MM.1S (cell line): ENCODE data around the gene DHX35.

Experiments used
- DNase-seq: peaks from one replicate; pipeline ENCODE4 v3.0.0-alpha.2; 2015
- H2AFZ ChIP-seq: fragments of 300-600 bp; sonication (generic); 2 replicates; pipeline ENCODE4 v1.6.0; 2016; ENCODE audit warnings: antibody characterized with exemption, low read length
- H3F3A ChIP-seq: fragments of 300-600 bp; sonication (generic); 2 replicates; pipeline ENCODE4 v1.6.1; 2016; ENCODE audit warnings: mild to moderate bottlenecking, antibody characterized with exemption, low read length, moderate library complexity, mixed read lengths; ENCODE audit not compliant: insufficient read depth
- H3K27ac ChIP-seq: fragments of 300-600 bp; sonication (generic); 2 replicates; pipeline ENCODE4 v1.5.1; 2016; ENCODE audit warnings: mild to moderate bottlenecking, low read length
- H3K27me3 ChIP-seq: fragments of 300-600 bp; sonication (generic); replicated peaks from 2 replicates; pipeline ENCODE4 v1.6.0; 2016; ENCODE audit warnings: low read length; ENCODE audit not compliant: insufficient read depth
- H3K36me3 ChIP-seq: fragments of 300-600 bp; sonication (generic); replicated peaks from 2 replicates; pipeline ENCODE4 v1.6.1; 2016; ENCODE audit warnings: mild to moderate bottlenecking, low read length, mixed read lengths; ENCODE audit not compliant: insufficient read depth
- H3K4me1 ChIP-seq: fragments of 300-600 bp; sonication (generic); 2 replicates; pipeline ENCODE4 v1.6.1; 2016; ENCODE audit warnings: low read length, mixed read lengths
- H3K4me2 ChIP-seq: fragments of 300-600 bp; sonication (generic); 2 replicates; pipeline ENCODE4 v1.6.0; 2016; ENCODE audit warnings: low read depth, low read length
- H3K4me3 ChIP-seq: fragments of 300-600 bp; sonication (generic); 2 replicates; pipeline ENCODE4 v1.5.1; 2016; ENCODE audit warnings: low read length, mixed read lengths
- H3K79me2 ChIP-seq: fragments of 300-600 bp; sonication (generic); 2 replicates; pipeline ENCODE4 v1.6.1; 2016; ENCODE audit warnings: mixed run types, low read length, mixed read lengths
- H3K9ac ChIP-seq: fragments of 300-600 bp; sonication (generic); 2 replicates; pipeline ENCODE4 v1.6.1; 2016; ENCODE audit warnings: low read length, mixed read lengths
- H3K9me2 ChIP-seq: fragments of 300-600 bp; sonication (generic); replicated peaks from 2 replicates; pipeline ENCODE4 v1.6.1; 2016; ENCODE audit warnings: mild to moderate bottlenecking, low read length, mixed read lengths; ENCODE audit not compliant: insufficient read depth
- H3K9me3 ChIP-seq: fragments of 300-600 bp; sonication (generic); replicated peaks from 2 replicates; pipeline ENCODE4 v1.6.1; 2016; ENCODE audit warnings: mild to moderate bottlenecking, low read length, mixed read lengths; ENCODE audit not compliant: insufficient read depth
- H4K20me1 ChIP-seq: fragments of 300-600 bp; sonication (generic); 2 replicates; pipeline ENCODE4 v1.6.1; 2016; ENCODE audit warnings: mild to moderate bottlenecking, low read length, moderate library complexity, mixed read lengths; ENCODE audit not compliant: insufficient read depth
- CTCF ChIP-seq: fragments of 300-600 bp; sonication (generic); IDR thresholded peaks from 2 replicates; pipeline ENCODE4 v1.5.1; 2016; ENCODE audit warnings: antibody characterized with exemption, low read length, mixed read lengths
- EZH2 ChIP-seq: fragments of 300-600 bp; sonication (generic); optimal IDR thresholded peaks from 2 replicates; pipeline ENCODE3; 2017; ENCODE audit warnings: low read depth, mild to moderate bottlenecking, antibody characterized with exemption, low read length, mixed read lengths
- EZH2phosphoT487 ChIP-seq: fragments of 300-600 bp; sonication (generic); IDR thresholded peaks from 2 replicates; pipeline ENCODE4 v1.6.1; 2018; ENCODE audit warnings: antibody characterized with exemption, low read length

DHX35 gene

GRCh38 chr20:39070484-39071231, 108.5 kb downstream of the DHX35 start:
- Histone ChIP-seq H3K4me3 (no peak overlapping the region), H3K27ac (no peak overlapping the region), H4K20me1 (no peaks in the 10 kb centered on the region), H3K4me1 (no peaks in the 10 kb centered on the region), H3K79me2 (no peaks in the 10 kb centered on the region), H3K9me3 (no peaks in the 10 kb centered on the region), H3K9ac (no peak overlapping the region), H3K27me3 (no peaks in the 10 kb centered on the region), H3K36me3 (no peaks in the 10 kb centered on the region), H3K9me2 (no peaks in the 10 kb centered on the region), H3K4me2 (no peak overlapping the region), H2AFZ (no peak overlapping the region), H3F3A (no peaks in the 10 kb centered on the region)
- no peak for DNase-seq
- no peak for TF ChIP-seq CTCF
- TF ChIP-seq EZH2 = no peak
- no peak for TF ChIP-seq EZH2phosphoT487

GRCh38 chr20:39072132-39072531, 110.0 kb downstream of the DHX35 start:
- H3K79me2 ChIP-seq = no peaks in the 10 kb centered on the region
- TF ChIP-seq CTCF = no peak
- no peak for TF ChIP-seq EZH2phosphoT487
- no peak for TF ChIP-seq EZH2

GRCh38 chr20:39072653-39073052, 110.5 kb downstream of the DHX35 start:
- Histone ChIP-seq H3K27ac (no peak overlapping the region), H3K36me3 (no peaks in the 10 kb centered on the region), H3K4me1 (no peaks in the 10 kb centered on the region), H2AFZ (no peak overlapping the region), H3K4me2 (no peak overlapping the region), H3K4me3 (no peak overlapping the region), H3F3A (no peaks in the 10 kb centered on the region), H3K27me3 (no peaks in the 10 kb centered on the region), H3K9me2 (no peaks in the 10 kb centered on the region), H3K9me3 (no peaks in the 10 kb centered on the region), H3K79me2 (no peaks in the 10 kb centered on the region), H3K9ac (no peak overlapping the region), H4K20me1 (no peaks in the 10 kb centered on the region)
- DNase-seq = no peak
- no peak for TF ChIP-seq CTCF
- TF ChIP-seq EZH2phosphoT487 = no peak
- no peak for TF ChIP-seq EZH2

More at GRCh38 chr20:39072132-39072531, 110.0 kb downstream of the DHX35 start:
- H2AFZ ChIP-seq = no peak overlapping the region
- no peak overlapping the region for H3K4me3 ChIP-seq
- H4K20me1 ChIP-seq = no peaks in the 10 kb centered on the region
- no peaks in the 10 kb centered on the region for H3K4me1 ChIP-seq
- H3K27me3 ChIP-seq = no peaks in the 10 kb centered on the region
- no peak for DNase-seq
- no peaks in the 10 kb centered on the region for H3F3A ChIP-seq
- no peaks in the 10 kb centered on the region for H3K9me3 ChIP-seq
- no peak overlapping the region for H3K27ac ChIP-seq
- no peaks in the 10 kb centered on the region for H3K9me2 ChIP-seq
- H3K4me2 ChIP-seq = no peak overlapping the region
- H3K36me3 ChIP-seq = no peaks in the 10 kb centered on the region
- H3K9ac ChIP-seq = no peak overlapping the region
